Subcutaneous abdominal adipose tissue (tissue), 5 donors: ENCODE measurements around the gene PTPN3.
"Not testable (repeated sequence)": the region's sequence is repeated elsewhere in the genome, so short reads cannot be mapped to it uniquely, and the experiment has no call there.

Experiments
- H3K27ac ChIP-seq: one replicate; pipeline ENCODE4 v1.7.0; 2013; ENCODE audit warnings: low read depth, mild to moderate bottlenecking, inconsistent platforms, low read length, moderate library complexity
- H3K27me3 ChIP-seq, 5 donors: one replicate each; pipeline ENCODE4 v1.7.0; 2013; ENCODE audit warnings: low read length in 5 of 5, inconsistent platforms in 1 of 5; ENCODE audit not compliant: control insufficient read depth in 5 of 5, insufficient read depth in 4 of 5
- H3K36me3 ChIP-seq, 5 donors: one replicate each; pipeline ENCODE4 v1.7.0; 2013; ENCODE audit warnings: low read length in 5 of 5; ENCODE audit not compliant: control insufficient read depth in 5 of 5, insufficient read depth in 5 of 5
- H3K4me1 ChIP-seq, 5 donors: one replicate each; pipeline ENCODE4 v1.7.0; 2013; ENCODE audit warnings: low read length in 5 of 5, mild to moderate bottlenecking in 3 of 5, moderate library complexity in 1 of 5; ENCODE audit not compliant: control insufficient read depth in 5 of 5, insufficient read depth in 5 of 5
- H3K4me3 ChIP-seq, 5 donors: one replicate each; pipeline ENCODE4 v1.7.0; 2013; ENCODE audit warnings: low read length in 5 of 5, low read depth in 1 of 5
- H3K9ac ChIP-seq, 5 donors: one replicate each; pipeline ENCODE4 v1.7.0; 2013; ENCODE audit warnings: low read length in 5 of 5, mild to moderate bottlenecking in 4 of 5, moderate library complexity in 3 of 5
- H3K9me3 ChIP-seq, 5 donors: one replicate each; pipeline ENCODE4 v1.7.0; 2013; ENCODE audit warnings: low read length in 5 of 5; ENCODE audit not compliant: control insufficient read depth in 5 of 5
- donor health status: healthy.
- donor health status: healthy.
- donor health status: healthy.
- donor health status: healthy.
- donor health status: healthy.

PTPN3 gene

DNA sequence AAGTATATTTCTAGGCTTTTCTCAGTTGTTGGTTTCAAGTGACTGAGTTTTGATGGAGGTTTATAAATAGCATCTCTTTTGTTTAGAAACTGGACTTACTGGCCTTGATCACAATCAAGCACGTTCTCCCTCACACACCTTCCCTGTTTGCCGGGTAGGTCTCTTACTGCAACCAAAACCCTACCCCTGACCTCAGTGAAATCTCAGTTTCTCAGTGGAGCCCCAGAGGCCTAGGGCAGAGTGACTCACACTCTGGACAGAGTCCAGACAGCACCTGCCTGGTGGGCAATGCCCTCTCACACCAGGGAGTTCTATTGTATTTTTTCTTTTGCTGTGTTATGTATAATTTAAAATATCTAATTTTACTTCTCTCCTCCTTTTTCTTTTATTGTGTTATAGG lies 128.8 kb downstream of the PTPN3 start:
- H3K27me3 ChIP-seq: peaks cover 0 to 3% (median 0%) of the 10 kb centered on the region in 5 donors
- H3K4me3 ChIP-seq: no peak overlapping the region
- peaks cover 0 to 7% (median 3%) of the 10 kb centered on the region in 5 donors for H3K9me3 ChIP-seq
- H3K27ac ChIP-seq: no peak overlapping the region
- no peaks in the 10 kb centered on the region for H3K4me1 ChIP-seq
- H3K36me3 ChIP-seq: no peaks in the 10 kb centered on the region
- no peak overlapping the region for H3K9ac ChIP-seq

DNA sequence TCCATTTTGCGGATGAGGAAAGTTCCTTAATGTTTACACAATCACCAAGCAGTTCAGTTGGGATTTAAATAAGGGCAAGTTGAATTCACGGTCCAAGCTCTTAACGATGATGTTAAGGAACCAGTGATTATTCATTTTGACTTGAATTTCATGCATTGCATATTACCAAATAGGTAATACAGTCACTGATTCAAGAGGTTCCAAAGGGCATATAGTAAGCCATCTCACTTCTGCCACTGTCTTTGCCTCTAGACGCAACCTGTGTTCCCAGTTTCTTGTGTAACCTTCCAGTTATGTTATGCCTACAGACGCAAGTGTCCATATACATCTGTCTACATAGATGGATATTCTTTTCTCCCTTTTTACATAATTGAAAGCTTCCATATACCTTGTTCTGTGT lies 137.3 kb downstream of the PTPN3 start:
- Histone ChIP-seq H3K9ac (no peak overlapping the region), H3K27ac (no peak overlapping the region), H3K36me3 (no peaks in the 10 kb centered on the region), H3K27me3 (peaks cover 0 to 3% (median 0%) of the 10 kb centered on the region in 5 donors), H3K4me1 (no peaks in the 10 kb centered on the region), H3K4me3 (no peak overlapping the region), H3K9me3 (no peaks in the 10 kb centered on the region)

DNA sequence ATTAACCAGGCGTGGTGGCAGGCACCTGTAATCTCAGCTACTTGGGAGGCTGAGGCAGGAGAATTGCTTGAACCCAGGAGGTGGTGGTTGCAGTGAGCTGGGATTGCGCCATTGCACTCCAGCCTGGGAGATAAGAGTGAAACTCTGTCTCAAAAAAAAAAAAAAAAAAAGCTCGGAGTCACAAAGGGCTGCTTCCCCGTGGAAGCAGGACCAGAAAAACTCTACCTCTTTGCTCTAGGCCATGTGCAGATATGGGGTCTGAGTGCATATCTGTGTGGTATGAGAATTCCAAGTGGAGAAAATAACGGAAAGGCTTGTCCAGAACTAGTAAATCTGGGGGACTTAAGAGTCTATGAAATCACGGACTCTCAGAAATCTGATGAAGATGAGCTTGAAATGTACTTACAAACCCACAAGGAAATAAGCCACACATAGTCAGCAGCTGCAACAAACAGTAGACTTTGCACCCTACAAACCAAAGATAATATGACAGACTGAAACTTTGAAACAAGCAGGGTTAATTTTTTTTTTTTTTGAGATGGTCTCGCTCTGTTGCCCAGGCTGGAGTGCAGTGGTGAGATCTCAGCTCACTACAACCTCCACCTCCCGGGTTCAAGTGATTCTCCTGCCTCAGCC lies 139.0 kb downstream of the PTPN3 start:
- not testable (repeated sequence) for H3K4me3 ChIP-seq, H3K27ac ChIP-seq, H3K9ac ChIP-seq, H3K36me3 ChIP-seq, H3K4me1 ChIP-seq, H3K27me3 ChIP-seq, H3K9me3 ChIP-seq

DNA sequence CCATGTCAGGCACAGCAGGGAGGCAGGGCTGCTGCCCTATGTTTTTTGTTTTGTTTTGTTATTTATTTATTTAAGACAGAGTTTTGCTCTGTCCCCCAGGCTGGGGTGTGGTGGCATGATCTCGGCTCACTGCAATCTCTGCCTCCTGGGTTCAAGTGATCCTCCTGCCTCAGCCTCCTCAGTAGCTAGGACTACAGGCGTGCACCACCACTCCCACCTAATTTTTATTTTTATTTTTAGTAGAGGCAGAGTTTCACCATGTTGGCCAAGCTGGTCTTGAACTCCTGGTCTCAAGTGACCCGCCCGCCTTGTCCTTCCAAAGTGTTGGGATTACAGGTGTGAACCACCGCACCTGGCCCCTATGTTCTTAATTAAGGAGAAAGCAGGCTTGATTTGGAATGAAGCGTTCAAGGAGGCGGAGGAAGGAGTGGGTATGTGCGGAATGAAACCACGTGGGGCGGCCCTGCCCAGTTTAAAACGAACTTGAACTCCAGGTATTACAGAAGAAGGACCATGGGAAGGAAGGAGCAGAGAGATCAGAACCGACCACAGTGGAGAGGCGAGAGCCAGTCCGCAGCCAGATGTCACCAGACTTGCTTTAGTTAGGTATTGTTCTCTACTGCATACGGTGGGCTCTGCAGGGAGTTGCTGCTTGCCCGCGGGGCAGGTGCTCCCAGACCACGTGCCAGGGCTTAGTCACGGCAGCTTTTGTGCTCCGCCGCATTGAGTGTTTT lies 142.4 kb downstream of the PTPN3 start:
- Histone ChIP-seq H3K27me3 (peaks cover 0 to 3% (median 3%) of the 10 kb centered on the region in 5 donors), H3K9ac (no peak overlapping the region), H3K4me3 (no peak overlapping the region), H3K9me3 (no peaks in the 10 kb centered on the region), H3K36me3 (no peaks in the 10 kb centered on the region), H3K4me1 (no peaks in the 10 kb centered on the region), H3K27ac (no peak overlapping the region)

DNA sequence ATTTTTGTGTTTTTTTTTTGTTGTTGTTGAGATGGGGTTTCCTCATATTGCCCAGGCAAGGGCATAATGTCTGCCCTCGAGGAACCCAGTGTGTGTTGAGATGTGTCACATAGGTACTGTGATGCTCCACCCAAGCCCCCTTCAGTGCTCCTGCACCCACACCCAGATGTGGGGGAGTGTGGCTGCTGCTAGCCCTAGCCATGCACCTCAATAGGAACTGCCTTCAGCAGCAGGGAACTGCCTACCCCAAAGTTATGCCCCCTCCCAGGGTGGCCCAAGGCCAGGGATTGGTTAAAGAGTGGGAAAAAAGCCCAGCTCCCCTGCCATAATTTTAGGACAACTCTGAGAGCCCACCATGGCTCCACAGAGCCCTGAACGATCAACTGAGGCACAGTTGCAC lies 143.9 kb downstream of the PTPN3 start:
- Histone ChIP-seq H3K9ac (no peak overlapping the region), H3K4me3 (no peak overlapping the region), H3K27me3 (peaks cover 0 to 3% (median 3%) of the 10 kb centered on the region in 5 donors), H3K4me1 (no peaks in the 10 kb centered on the region), H3K36me3 (no peaks in the 10 kb centered on the region), H3K9me3 (no peaks in the 10 kb centered on the region), H3K27ac (no peak overlapping the region)

DNA sequence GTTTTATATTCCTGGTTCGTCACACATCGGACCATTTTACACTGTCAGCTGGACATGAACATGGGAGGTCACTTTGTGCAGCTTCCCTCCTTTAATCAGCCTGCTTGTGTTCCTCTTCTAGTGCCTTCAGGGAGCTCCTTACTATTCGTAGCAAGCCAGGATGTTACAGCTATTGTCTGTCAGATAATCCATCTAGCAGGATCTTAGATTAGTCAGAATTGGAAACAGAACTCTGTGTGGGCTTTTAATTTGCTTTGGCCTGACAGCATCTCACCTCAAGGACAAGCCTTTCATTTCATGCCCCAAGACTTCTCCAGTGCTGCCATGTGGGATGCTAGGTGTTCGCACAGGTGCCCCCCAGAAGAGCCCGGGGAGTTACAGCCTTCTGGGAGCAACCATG lies 147.1 kb downstream of the PTPN3 start:
- Histone ChIP-seq H3K4me3 (no peak overlapping the region), H3K4me1 (no peaks in the 10 kb centered on the region), H3K9me3 (no peaks in the 10 kb centered on the region), H3K36me3 (no peaks in the 10 kb centered on the region), H3K9ac (no peak overlapping the region), H3K27ac (no peak overlapping the region), H3K27me3 (peaks cover 0 to 5% (median 3%) of the 10 kb centered on the region in 5 donors)

DNA sequence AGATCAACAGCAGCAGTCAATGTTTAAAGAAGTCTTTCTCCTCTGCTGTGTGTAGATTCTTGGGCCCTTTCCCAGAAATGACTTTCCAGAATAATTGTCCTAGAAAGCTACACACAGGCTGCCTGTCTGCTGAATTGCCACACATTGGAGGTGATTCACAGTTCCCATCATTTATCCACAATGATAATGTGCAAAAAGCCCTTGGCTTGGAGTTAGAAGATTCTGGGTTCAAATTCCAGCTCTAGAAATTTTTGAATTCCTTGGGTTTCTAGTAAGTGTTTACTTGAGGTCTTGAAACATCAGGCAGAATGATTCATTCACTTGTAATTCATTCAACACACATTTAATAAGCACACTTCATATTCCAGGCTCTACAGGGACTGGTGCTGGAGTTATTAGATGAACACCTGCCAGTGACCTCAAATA lies 148.7 kb downstream of the PTPN3 start:
- Histone ChIP-seq H3K9ac (no peak overlapping the region), H3K36me3 (no peaks in the 10 kb centered on the region), H3K4me1 (no peaks in the 10 kb centered on the region), H3K4me3 (no peak overlapping the region), H3K27ac (no peak overlapping the region), H3K9me3 (no peaks in the 10 kb centered on the region), H3K27me3 (peaks cover 0 to 3% (median 3%) of the 10 kb centered on the region in 5 donors)

DNA sequence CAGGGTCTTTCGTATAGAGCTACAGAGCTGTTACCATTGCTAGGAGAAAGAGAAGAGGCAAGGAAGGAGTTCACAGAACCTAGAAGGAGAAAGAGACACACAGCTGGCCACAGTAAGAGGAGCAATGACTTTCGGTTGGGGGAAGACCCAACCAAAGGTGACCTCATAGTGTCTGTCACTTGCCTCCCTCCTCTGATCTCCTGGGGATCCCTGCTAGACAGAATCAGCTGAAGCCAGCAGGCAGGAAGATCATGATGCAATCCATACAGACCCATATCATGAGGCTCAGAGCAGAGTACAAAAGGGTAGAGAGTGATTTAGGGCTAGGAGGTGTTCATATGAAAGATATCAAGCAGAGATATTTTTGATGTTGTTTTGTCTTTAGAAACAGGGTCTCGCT lies 151.2 kb downstream of the PTPN3 start:
- H3K27ac ChIP-seq: no peak overlapping the region
- no peaks in the 10 kb centered on the region for H3K4me1 ChIP-seq
- H3K9me3 ChIP-seq: no peaks in the 10 kb centered on the region
- H3K27me3 ChIP-seq: peaks cover 0 to 5% (median 3%) of the 10 kb centered on the region in 5 donors
- no peak overlapping the region for H3K4me3 ChIP-seq
- H3K9ac ChIP-seq: no peak overlapping the region
- H3K36me3 ChIP-seq: no peaks in the 10 kb centered on the region

DNA sequence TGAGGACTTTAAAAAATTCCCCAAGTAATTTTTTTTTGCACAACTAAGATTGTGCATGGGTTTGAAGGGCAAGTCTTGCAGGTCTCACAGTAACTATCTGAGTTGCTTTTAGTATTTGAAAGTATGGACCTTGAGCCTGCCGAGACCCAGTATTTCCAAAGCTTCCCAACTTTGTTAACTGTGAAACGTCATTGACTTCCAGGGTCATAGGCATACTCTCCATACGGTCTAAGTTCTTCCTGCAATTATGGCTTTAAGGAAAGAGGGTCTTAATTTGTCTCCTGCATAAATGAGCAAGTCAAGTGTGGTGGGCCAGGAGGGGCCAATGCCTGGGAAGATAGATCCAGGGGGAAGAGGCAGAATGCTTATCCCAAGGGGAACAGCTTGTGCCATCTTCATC lies 153.2 kb downstream of the PTPN3 start:
- no peak overlapping the region for H3K27ac ChIP-seq

DNA sequence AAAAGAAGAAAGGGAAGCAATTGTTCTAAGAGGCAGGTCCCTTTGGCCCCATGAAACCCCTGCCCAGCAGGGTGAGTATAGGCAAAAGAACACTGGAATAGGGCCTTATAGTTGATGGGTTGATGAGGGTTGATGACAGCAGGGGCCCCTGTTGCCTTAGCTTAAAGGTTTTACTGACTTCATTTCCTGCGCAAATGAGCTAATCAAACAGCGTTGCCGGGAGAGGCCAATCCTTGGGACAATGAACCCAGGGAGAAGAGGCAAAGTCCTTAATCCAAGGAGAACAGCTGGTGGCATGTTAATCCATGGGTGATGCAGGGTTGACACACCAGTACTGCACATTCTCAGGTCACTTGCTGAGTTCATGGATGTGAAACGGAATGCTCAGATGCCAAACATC lies 155.2 kb downstream of the PTPN3 start:
- H3K4me3 ChIP-seq: no peak overlapping the region
- H3K27ac ChIP-seq: no peak overlapping the region
- H3K9ac ChIP-seq: no peak overlapping the region
- H3K4me1 ChIP-seq: no peaks in the 10 kb centered on the region
- H3K36me3 ChIP-seq: no peaks in the 10 kb centered on the region
- peaks cover 0 to 5% (median 3%) of the 10 kb centered on the region in 5 donors for H3K27me3 ChIP-seq
- no peaks in the 10 kb centered on the region for H3K9me3 ChIP-seq

More for the DNA sequence above, 153.2 kb downstream of the PTPN3 start:
- H3K27me3 ChIP-seq: peaks cover 0 to 5% (median 3%) of the 10 kb centered on the region in 5 donors
- no peaks in the 10 kb centered on the region for H3K36me3 ChIP-seq
- no peaks in the 10 kb centered on the region for H3K4me1 ChIP-seq
- no peak overlapping the region for H3K9ac ChIP-seq
- no peaks in the 10 kb centered on the region for H3K9me3 ChIP-seq
- H3K4me3 ChIP-seq: no peak overlapping the region
